ENCODE data around the gene SFMBT2.
"Not testable (repeated sequence)": the region's sequence is repeated elsewhere in the genome, so short reads cannot be mapped to it uniquely, and the experiment has no call there.

The SFMBT2 gene

GRCh38 chr10:7400068-7400715 is 10.6 kb downstream of the SFMBT2 start:
- no peak for DNase-seq

GRCh38 chr10:7399533-7399932 is 11.3 kb downstream of the SFMBT2 start:
- DNase-seq = no peak

DNA sequence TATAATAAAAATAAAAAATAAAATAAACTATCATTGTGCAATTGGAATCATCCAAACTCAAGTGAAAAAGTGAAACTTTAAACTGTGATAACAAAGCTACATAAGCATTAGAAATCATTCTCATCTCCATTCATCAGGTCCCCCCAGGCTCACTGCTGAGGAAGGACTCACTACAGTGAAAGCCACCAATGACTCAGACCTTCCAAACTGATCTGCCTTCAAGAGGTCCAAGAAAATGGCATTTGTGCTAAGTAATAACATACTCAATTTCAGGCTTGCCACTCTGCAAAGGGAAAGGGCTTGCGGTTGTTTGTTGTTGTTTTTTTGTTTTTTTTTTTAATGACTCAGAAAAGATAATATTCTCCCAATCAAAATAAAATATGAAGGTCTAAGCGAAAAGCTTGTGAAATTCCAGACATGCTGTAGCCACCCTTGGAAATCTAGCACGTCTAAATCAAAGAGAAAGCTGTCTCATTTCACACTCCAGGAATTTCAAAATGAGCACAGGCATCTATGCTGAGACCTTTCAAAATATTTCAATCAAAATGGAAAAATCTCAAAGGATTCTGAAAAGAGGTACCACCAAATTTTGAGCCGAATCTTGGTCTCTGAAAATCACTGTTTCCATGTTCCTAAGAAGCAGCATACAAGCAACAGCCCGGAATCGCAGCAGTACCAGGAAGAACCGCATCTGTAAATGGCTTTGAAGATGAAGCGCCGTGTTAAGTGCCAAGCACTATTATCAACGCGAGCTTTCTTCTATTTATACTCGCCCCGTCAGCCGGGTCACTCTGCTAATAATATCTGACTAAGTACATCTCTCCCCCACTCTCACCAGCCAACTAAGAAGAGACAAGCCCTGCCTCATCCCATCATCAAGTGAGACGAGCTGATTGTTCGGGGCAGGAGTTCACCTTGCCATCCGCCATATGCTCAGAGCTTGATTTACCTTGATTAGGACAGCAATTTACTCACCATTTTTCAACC is 13.5 kb downstream of the SFMBT2 start:
- DNase-seq = no peak

DNA sequence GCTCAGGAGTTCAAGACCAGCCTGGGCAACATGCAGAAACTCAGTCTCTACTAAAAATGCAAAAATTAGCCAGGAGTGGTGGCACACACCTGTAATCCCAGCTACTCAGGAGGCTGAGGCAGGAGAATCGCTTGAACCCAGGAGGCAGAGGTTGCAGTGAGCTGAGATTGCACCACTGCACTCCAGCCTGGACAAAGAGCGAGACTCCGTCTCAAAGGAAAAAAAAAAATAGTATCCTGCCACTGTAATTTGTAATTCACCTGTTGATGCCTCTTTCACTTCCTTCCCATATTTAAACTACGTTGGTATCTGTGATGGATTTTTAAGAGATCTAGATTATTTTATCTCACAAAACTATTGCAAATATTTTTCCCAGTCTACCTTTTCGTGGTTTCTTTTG is 18.5 kb downstream of the SFMBT2 start:
- DNase-seq = not testable (repeated sequence)

GRCh38 chr10:7391748-7392147 is 19.1 kb downstream of the SFMBT2 start:
- DNase-seq = no peak

DNA sequence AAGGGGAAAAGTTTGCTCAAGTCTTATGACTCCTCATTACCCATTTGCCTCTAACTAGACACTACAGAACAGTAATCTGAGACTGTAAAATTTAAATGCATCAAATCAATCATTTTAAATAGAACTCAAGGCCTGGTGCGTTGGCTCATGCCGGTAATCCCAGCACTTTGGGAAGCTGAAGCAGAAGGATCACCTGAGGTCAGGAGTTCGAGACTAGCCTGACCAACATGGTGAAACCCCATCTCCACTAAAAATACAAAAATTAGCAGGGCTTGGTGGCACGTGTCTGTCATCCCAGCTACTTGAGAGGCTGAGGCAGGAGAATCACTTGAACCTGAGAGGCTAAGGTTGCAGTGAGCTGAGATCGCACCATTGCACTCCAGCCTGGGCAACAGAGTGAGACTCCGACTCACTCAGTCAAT is 20.1 kb downstream of the SFMBT2 start:
- not testable (repeated sequence) for DNase-seq

GRCh38 chr10:7389844-7390243 is 21.0 kb downstream of the SFMBT2 start:
- DNase-seq = no peak

- DNase-seq = no peak
Measured at GRCh38 chr10:7389346-7389745, 21.5 kb downstream of the SFMBT2 start.

DNA sequence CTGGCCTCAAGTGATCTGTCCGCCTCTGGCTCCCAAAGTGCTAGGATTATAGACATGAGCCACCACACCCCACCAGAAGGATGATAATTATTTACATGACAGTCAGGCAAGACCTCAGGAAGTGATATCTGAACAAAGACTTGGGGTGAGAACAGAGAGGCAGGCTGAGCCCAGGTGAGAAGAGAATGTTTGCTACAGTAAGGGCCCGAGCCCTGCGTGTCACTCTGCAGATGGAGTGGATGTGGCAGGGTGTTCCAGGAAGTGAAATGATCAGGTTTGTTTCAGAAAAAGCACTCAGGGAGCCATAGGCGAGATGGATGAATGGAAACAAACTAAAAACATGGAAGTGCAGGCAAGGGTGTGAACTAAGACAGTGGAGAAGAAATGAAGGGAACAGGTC is 22.2 kb downstream of the SFMBT2 start:
- DNase-seq = no peak

GRCh38 chr10:7388149-7388548 is 22.7 kb downstream of the SFMBT2 start:
- DNase-seq = not testable (repeated sequence)

DNA sequence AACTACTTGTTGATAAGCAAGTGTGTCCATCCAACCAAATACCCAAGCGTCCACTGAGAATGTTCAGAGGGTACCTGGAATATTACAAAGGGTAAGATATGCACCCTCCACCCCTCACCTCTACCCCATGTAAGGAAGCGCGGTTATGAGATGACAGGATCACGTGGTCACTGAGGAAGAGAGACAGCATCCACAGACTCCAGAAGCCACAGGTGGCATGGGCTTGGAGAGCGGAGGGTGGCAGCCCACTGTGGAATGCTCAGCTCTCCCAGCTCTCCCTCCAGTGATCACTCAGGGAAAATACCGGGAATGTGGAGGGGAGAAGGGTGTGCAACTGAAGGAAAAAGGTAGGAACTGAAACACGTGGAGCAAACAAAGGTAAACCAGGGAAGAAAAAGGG is 25.7 kb downstream of the SFMBT2 start:
- DNase-seq = no peak

DNA sequence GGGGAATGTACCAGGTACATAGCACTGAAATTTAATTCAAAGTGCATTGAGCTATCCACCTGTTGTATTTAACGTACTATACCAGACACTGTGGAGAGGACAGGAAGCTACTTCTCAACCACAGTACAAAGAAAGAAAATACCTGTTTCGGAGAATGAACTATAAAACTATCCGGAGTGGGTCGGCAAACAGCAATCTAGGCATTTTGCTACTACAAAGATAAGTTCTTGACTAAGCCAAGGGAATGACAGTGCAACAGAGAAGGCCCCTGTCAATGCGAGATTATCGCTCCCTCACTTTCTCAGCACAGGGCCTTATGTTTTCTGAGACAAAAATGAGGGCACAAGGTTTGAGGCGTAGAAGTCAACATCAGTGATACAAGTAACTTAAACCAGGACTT is 27.4 kb downstream of the SFMBT2 start:
- no peak for DNase-seq

DNA sequence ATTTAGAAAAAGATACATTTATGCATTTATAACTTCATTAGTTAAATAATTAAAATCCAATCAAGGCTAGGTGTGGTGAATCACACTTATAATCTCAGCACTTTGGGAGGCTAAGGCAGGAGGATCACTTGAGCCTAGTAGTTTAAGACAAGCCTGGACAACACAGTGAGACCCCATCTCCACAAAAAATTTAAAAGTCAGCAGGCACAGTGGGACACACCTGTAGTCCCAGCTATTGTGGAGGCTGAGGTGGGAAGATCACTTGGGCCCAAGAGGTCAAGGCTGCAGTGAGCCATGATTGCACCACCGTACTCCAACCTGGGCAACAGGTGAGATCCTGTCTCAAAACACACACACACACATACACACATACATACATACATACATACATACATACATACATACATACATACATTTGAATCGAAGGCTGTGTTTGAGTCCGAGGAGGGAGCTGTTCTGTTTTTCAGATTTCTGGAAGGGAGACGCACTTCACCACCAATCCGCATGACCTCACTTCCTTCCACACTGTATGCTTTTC is 30.1 kb downstream of the SFMBT2 start:
- no peak for DNase-seq

DNA sequence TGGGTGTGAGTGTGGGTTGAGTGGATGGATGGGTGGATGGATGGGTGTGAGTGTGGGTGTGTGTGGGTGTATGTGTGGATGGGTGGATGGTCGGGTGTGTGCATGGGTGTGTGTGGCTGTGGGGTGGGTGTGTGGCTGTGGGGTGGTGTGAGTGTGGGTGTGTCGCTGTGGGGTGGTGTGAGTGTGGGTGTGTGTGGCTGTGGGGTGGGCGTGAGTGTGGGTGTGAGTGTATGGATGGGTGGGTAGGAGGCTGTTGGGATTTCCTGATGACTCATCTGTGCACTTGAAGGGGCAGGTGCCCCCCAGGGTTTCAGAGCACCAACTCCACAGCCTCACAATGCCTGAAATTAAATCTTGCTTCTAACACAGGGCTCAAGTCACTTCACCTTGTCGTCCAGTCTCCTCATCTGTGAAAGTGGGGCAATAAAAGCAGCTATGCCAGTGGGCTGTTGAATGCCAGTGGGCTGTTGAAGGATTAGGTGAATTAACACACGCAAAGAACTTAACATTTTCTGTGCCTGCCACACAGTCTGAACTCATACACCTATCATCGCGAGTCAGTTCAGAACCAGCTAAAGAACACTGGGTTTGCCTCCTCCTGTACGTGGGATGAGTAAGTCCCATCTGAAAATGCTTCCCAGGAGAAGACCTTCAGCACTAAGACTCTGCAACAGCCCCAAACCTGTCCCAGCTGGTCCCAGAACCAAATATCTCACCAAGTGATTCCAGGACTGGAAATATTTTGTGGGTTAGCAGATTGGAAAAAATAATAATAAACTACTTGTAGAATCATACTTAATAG is 32.0 kb downstream of the SFMBT2 start:
- DNase-seq = no peak

DNA sequence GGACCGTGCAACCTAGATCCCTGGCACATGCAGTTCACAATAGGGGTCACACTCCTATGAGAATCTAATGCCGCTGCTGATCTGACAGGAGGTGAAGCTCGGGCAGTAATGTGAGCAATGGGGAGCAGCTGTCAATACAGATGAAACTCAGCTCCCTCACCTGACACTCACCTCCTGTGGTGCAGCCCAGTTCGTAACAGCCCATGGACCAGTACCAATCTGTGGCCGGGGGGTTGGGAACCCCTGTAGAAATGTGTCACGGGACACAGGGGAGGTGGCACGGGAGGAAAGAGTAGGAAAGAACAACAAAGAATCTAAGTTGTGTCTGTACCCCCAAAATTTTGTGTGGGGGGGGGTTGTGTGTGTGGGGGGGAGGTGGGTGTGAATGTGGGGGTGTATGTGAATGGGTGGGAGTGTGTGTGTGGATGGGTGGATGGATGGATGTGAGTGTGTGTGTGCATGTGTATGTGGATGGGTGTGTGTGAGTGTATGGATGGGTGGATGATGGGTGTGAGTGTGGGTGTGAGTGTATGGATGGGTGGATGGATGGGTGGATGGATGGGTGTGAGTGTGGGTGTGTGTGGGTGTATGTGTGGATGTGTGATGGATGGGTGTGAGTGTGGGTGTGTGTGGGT is 33.1 kb downstream of the SFMBT2 start:
- DNase-seq = no peak

DNA sequence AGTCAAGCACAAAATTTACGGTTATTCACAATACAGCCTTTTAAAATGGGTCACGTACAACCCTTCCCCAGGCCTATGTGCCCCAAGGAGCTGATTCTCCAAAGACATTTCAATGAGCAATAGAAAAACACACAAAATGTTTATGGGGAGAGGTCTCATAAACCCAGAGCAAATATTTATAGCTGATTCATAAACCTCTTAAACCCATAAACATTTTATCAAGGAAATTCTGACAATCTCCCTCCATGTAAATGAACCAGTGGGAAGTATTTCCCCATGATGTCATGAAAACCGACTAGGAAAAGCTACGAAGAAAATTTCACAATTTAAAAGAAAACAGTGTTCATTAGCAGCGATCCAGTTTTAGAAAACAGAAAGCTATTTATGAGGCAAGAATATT is 36.0 kb downstream of the SFMBT2 start:
- no peak for DNase-seq

- no peak for DNase-seq
Measured at GRCh38 chr10:7373039-7373438, 37.8 kb downstream of the SFMBT2 start.

GRCh38 chr10:7372504-7372903 is 38.3 kb downstream of the SFMBT2 start:
- DNase-seq = no peak

DNA sequence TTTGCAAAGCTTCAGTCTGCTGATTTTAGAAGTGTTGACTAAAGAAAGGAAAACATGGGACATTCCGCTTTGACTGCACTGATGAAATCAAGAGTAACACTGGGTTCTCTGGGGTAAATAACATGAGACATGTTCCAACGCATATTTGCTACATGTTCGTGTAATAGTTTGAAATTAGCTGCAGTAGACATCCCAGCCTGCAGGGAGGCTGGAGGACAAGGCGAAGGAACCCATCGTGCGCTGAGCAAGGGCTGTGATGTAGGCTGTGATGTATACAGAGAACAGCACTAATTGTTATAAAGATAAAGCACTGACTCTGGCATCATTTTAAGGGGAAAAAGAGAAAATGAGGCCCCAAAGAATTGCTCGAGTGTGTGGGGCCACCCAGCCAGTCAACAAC is 40.3 kb downstream of the SFMBT2 start:
- DNase-seq = no peak

GRCh38 chr10:7365027-7365745 is 45.6 kb downstream of the SFMBT2 start:
- DNase-seq = no peak

GRCh38 chr10:7364474-7364873 is 46.4 kb downstream of the SFMBT2 start:
- no peak for DNase-seq

DNA sequence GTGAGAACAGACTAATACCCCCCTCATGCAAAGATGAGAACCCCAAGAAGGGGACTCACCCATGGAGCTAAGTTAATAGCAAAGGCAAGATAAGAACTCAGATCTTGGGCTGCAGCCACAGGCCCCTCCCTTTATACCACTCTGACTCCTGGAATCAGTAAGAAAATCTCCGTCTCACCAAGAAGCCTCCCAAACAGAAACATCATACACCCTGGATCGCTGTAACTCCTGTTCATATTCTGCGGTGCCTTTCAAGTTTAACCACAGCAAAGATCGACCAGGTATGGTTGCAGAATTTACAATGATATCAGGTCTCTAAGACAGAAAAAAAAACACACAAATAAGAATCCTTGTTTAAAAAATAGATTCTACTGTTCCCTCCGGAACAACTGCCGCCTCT is 47.1 kb downstream of the SFMBT2 start:
- no peak for DNase-seq
